ENCODE measurements around the gene WBP4. TPM values are rescaled to one million over a fixed set of nuclear protein-coding genes. Genes with fewer than 3 reads are reported as not detected.

The WBP4 gene
- polyA plus RNA-seq, 1 of the 3 experiments (the other 2 are of a cell fraction): 6.4 TPM

DNA sequence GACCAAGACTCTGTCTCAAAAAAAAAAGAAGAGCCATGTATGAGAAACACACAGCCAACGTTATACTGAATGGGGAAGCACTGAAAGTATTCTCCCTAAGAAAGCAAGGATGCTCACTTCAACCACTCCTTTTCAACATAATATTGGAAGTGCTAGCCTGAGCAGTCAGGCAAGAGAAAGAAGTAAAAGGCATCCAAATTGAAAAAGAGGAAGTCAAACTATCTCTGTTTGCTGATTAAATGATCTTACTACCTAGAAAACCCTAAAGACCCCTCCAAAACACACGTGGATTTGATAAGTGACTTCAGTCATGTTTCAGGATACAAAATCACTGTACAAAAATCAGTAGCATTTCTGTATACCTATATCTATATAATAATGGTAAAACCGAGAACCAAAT lies 16.2 kb downstream of the WBP4 start:
- peaks cover 26 to 82% of the 10 kb centered on the region in 2 experiments for H3K36me3 ChIP-seq (replicated peaks in 1 of 2; ENCODE audit: control insufficient read depth in 1 of 2, insufficient read depth in 2 of 2, low read length in 1 of 2)
- H2AFZ ChIP-seq (ENCODE audit: low read depth): no peak overlapping the region
- no peak overlapping the region for H3K27ac ChIP-seq (ENCODE audit: low read depth in 2 of 2, low read length in 1 of 2)
- no peak for DNase-seq
- TF ChIP-seq, protein P1, sequence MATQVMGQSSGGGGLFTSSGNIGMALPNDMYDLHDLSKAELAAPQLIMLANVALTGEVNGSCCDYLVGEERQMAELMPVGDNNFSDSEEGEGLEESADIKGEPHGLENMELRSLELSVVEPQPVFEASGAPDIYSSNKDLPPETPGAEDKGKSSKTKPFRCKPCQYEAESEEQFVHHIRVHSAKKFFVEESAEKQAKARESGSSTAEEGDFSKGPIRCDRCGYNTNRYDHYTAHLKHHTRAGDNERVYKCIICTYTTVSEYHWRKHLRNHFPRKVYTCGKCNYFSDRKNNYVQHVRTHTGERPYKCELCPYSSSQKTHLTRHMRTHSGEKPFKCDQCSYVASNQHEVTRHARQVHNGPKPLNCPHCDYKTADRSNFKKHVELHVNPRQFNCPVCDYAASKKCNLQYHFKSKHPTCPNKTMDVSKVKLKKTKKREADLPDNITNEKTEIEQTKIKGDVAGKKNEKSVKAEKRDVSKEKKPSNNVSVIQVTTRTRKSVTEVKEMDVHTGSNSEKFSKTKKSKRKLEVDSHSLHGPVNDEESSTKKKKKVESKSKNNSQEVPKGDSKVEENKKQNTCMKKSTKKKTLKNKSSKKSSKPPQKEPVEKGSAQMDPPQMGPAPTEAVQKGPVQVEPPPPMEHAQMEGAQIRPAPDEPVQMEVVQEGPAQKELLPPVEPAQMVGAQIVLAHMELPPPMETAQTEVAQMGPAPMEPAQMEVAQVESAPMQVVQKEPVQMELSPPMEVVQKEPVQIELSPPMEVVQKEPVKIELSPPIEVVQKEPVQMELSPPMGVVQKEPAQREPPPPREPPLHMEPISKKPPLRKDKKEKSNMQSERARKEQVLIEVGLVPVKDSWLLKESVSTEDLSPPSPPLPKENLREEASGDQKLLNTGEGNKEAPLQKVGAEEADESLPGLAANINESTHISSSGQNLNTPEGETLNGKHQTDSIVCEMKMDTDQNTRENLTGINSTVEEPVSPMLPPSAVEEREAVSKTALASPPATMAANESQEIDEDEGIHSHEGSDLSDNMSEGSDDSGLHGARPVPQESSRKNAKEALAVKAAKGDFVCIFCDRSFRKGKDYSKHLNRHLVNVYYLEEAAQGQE (IDR thresholded peaks at IDR 0.05; ENCODE audit: low read depth, low read length): no peak
- no peak overlapping the region for H3K4me2 ChIP-seq
- ChIA-PET CTCF (no interaction called here), POLR2A (no interaction called here)
- H3K9me3 ChIP-seq: no peaks in the 10 kb centered on the region
- H3K4me1 ChIP-seq (ENCODE audit: control insufficient read depth in 1 of 2, insufficient read depth in 2 of 2, low read depth in 1 of 2, low read length in 1 of 2): no peaks in the 10 kb centered on the region
- H3K27me3 ChIP-seq (ENCODE audit: insufficient read depth): no peaks in the 10 kb centered on the region
- no peak overlapping the region for H3K4me3 ChIP-seq (ENCODE audit: low read depth in 2 of 2, low read length in 1 of 2)
- peaks cover 3% of the 10 kb centered on the region for H3F3A ChIP-seq (replicated peaks; ENCODE audit: insufficient read depth)
- no peaks in the 10 kb centered on the region for H3K79me2 ChIP-seq (ENCODE audit: insufficient read depth)
- H3K9ac ChIP-seq: no peak overlapping the region
- no peaks in the 10 kb centered on the region for H3K9me2 ChIP-seq
- 99% methylated on average over 3 of the region's 3 CpGs for WGBS (ENCODE audit: low lambda C conversion rate)
- no peaks in the 10 kb centered on the region for H4K20me1 ChIP-seq (ENCODE audit: insufficient read depth)

DNA sequence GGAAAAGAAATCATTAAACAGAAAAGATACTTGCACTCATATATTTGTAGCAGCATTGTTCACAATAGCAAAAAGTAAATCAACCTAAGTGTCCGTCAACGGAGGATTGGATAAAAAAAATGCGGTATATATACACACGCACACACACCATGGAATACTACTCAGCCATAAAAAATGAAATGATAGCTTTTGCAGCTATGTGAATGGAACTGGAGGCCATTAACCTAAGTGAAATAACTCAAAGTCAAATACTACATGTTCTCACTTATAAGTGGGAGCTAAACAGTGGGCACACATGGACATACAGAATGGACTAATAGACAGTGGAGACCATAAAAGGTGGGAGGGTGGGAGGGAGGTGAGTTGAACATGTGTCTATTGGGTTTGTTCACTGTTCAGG lies 18.4 kb downstream of the WBP4 start:
- Histone ChIP-seq H3K4me3 (ENCODE audit: low read depth in 2 of 2, low read length in 1 of 2) (no peak overlapping the region), H3F3A (replicated peaks; ENCODE audit: insufficient read depth) (peaks cover 3% of the 10 kb centered on the region), H3K9ac (no peak overlapping the region), H3K36me3 (replicated peaks in 1 of 2; ENCODE audit: control insufficient read depth in 1 of 2, insufficient read depth in 2 of 2, low read length in 1 of 2) (peaks cover 26 to 84% of the 10 kb centered on the region in 2 experiments), H3K79me2 (ENCODE audit: insufficient read depth) (no peaks in the 10 kb centered on the region), H3K4me1 (ENCODE audit: control insufficient read depth in 1 of 2, insufficient read depth in 2 of 2, low read depth in 1 of 2, low read length in 1 of 2) (no peaks in the 10 kb centered on the region), H4K20me1 (ENCODE audit: insufficient read depth) (no peaks in the 10 kb centered on the region), H3K4me2 (no peak overlapping the region), H3K27me3 (ENCODE audit: insufficient read depth) (no peaks in the 10 kb centered on the region), H3K9me3 (no peaks in the 10 kb centered on the region), H2AFZ (ENCODE audit: low read depth) (no peak overlapping the region), H3K9me2 (no peaks in the 10 kb centered on the region), H3K27ac (ENCODE audit: low read depth in 2 of 2, low read length in 1 of 2) (no peak overlapping the region)
- ChIA-PET POLR2A (no interaction called here), CTCF (no interaction called here)
- WGBS (ENCODE audit: low lambda C conversion rate): 96% methylated on average over 4 of the region's 4 CpGs
- DNase-seq: no peak
- TF ChIP-seq JUND (IDR thresholded peaks at IDR 0.05) (no peak), NFIC (IDR thresholded peaks at IDR 0.05; ENCODE audit: borderline replicate concordance) (no peak), CHD2 (IDR thresholded peaks at IDR 0.05; ENCODE audit: low read length, partially characterized antibody) (no peak), SMC3 (IDR thresholded peaks at IDR 0.05; ENCODE audit: low read depth, low read length) (no peak), NRF1 (IDR thresholded peaks at IDR 0.05; ENCODE audit: low read depth, low read length) (no peak), MXI1 (IDR thresholded peaks at IDR 0.05; ENCODE audit: low read depth, low read length) (no peak), RAD21 (IDR thresholded peaks at IDR 0.05; ENCODE audit: low read length) (no peak), GATA2 (CRISPR knock-in tag; IDR thresholded peaks at IDR 0.05) (no peak), RCOR1 (IDR thresholded peaks at IDR 0.05; ENCODE audit: low read length) (no peak), TEAD4 (IDR thresholded peaks at IDR 0.05; ENCODE audit: borderline replicate concordance, insufficient read depth) (no peak), YY1 (IDR thresholded peaks at IDR 0.05; ENCODE audit: low read depth) (no peak)
- TF ChIP-seq, protein P2, sequence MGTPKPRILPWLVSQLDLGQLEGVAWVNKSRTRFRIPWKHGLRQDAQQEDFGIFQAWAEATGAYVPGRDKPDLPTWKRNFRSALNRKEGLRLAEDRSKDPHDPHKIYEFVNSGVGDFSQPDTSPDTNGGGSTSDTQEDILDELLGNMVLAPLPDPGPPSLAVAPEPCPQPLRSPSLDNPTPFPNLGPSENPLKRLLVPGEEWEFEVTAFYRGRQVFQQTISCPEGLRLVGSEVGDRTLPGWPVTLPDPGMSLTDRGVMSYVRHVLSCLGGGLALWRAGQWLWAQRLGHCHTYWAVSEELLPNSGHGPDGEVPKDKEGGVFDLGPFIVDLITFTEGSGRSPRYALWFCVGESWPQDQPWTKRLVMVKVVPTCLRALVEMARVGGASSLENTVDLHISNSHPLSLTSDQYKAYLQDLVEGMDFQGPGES (IDR thresholded peaks at IDR 0.05; ENCODE audit: low read depth, low read length): no peak
- TF ChIP-seq, protein P1 (IDR thresholded peaks at IDR 0.05; ENCODE audit: low read depth, low read length): no peak
- TF ChIP-seq, protein P3, sequence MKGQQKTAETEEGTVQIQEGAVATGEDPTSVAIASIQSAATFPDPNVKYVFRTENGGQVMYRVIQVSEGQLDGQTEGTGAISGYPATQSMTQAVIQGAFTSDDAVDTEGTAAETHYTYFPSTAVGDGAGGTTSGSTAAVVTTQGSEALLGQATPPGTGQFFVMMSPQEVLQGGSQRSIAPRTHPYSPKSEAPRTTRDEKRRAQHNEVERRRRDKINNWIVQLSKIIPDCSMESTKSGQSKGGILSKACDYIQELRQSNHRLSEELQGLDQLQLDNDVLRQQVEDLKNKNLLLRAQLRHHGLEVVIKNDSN (IDR thresholded peaks at IDR 0.05; ENCODE audit: borderline replicate concordance, low read depth): no peak
- TF ChIP-seq, protein P4, sequence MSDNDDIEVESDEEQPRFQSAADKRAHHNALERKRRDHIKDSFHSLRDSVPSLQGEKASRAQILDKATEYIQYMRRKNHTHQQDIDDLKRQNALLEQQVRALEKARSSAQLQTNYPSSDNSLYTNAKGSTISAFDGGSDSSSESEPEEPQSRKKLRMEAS (IDR thresholded peaks at IDR 0.05; ENCODE audit: low read depth): no peak
